GM12865 (cell line): ENCODE data around the gene MEF2C.

Experiments used
- DNase-seq: peaks from one replicate; pipeline ENCODE4 v3.0.0; 2010; ENCODE audit warnings: low read depth
- H3K4me3 ChIP-seq: 2 replicates; pipeline ENCODE4 v1.5.1; 2011; ENCODE audit warnings: mild to moderate bottlenecking, low read depth, low read length, control low read depth
- CTCF ChIP-seq: IDR thresholded peaks from 2 replicates; pipeline ENCODE4 v1.5.1; 2011; ENCODE audit warnings: low read length, control low read depth, low read depth, inconsistent platforms; ENCODE audit not compliant: insufficient read depth; ENCODE audit errors: missing control alignments

MEF2C gene

GRCh38 chr5:88683506-88684135 is 199.4 kb downstream of the MEF2C start:
- TF ChIP-seq CTCF, result peak; percentile 13
- H3K4me3 ChIP-seq, result peak overlapping the region; percentile 4; the same call in 1 of the 2 replicates
- DNase-seq, result peak; percentile 70

GRCh38 chr5:88682881-88683361 is 200.1 kb downstream of the MEF2C start:
- no peak for TF ChIP-seq CTCF
- H3K4me3 ChIP-seq, result no peak overlapping the region
- DNase-seq, result no peak

- no peak for DNase-seq
- no peak overlapping the region for H3K4me3 ChIP-seq
- no peak for TF ChIP-seq CTCF
These were observed 200.9 kb downstream of the MEF2C start for GRCh38 chr5:88682131-88682530.

- no peak overlapping the region for H3K4me3 ChIP-seq
- TF ChIP-seq CTCF, result no peak
- DNase-seq, result no peak
These were observed 201.7 kb downstream of the MEF2C start for GRCh38 chr5:88681211-88681803.

- H3K4me3 ChIP-seq, result peak overlapping the region; percentile 62
- peak; percentile 80 for DNase-seq
- TF ChIP-seq CTCF, result peak; percentile 95
These were observed 202.5 kb downstream of the MEF2C start for GRCh38 chr5:88680253-88681132.

- DNase-seq, result no peak
- no peak overlapping the region for H3K4me3 ChIP-seq
- TF ChIP-seq CTCF, result no peak
These were observed 203.3 kb downstream of the MEF2C start for GRCh38 chr5:88679638-88680037.
